Measurements from ENCODE around the gene PTPN12.

- no peak for TF ChIP-seq EZH2 (IDR thresholded peaks at IDR 0.05; ENCODE audit: low read depth)
- no peak for TF ChIP-seq CTCF (conservative IDR thresholded peaks at IDR 0.05)
These were observed 5.3 kb downstream of the PTPN12 start for GRCh38 chr7:77542409-77542808.

Data from PC-9 (cell line).